HepG2 (cell line): ENCODE results near the gene GJD3. TPM values are rescaled to one million over a fixed set of nuclear protein-coding genes. Genes with fewer than 3 reads are reported as not detected.
A peak's percentile ranks its signal among the peaks of the same experiment; 100 is the strongest.

ENCODE experiments used
- ASH2L ChIP-seq: fragments of 300-600, 200-600 bp; sonication (generic); IDR thresholded peaks from 2 replicates; pipeline ENCODE4 v1.7.0; 2017; ENCODE audit warnings: low read depth, mild to moderate bottlenecking, moderate library complexity, mixed read lengths, low read length; ENCODE audit not compliant: insufficient read length
- EP300 ChIP-seq, 3 experiments: sonication (generic) in 1 of 3; formaldehyde crosslinking in 1 of 3; IDR thresholded peaks; 2 replicates each; pipeline versions ENCODE4 v1.5.1 to v1.6.1; 2011 to 2020; ENCODE audit warnings: low read depth in 2 of 3, low read length in 2 of 3, borderline replicate concordance in 1 of 3, improper control_type of control experiment in 1 of 3, mild to moderate bottlenecking in 1 of 3, missing genetic modification reagents in 1 of 3, moderate library complexity in 1 of 3
- MIER3 ChIP-seq: IDR thresholded peaks from 2 replicates; pipeline ENCODE4 v1.6.1; 2016; ENCODE audit warnings: missing compliant biosample characterization, borderline replicate concordance
- NFE2 ChIP-seq: sonication (generic); formaldehyde crosslinking; IDR thresholded peaks from 2 replicates; pipeline ENCODE4 v1.4.0; 2020; ENCODE audit warnings: missing genetic modification reagents
- NFIB ChIP-seq: sonication (generic); formaldehyde crosslinking; IDR thresholded peaks from 2 replicates; pipeline ENCODE4 v1.9.0; 2021; ENCODE audit warnings: missing genetic modification reagents, mild to moderate bottlenecking, borderline replicate concordance
- RFXANK ChIP-seq: IDR thresholded peaks from 2 replicates; pipeline ENCODE4 v1.6.1; 2016
- RXRA ChIP-seq: sonication (generic); formaldehyde crosslinking; IDR thresholded peaks from 2 replicates; pipeline ENCODE4 v1.5.1; 2020; ENCODE audit warnings: missing genetic modification reagents
- SRSF1 ChIP-seq: fragments of 200-400 bp; formaldehyde crosslinking; optimal IDR thresholded peaks from 2 replicates; pipeline ENCODE3; 2017; ENCODE audit warnings: mild to moderate bottlenecking, low read depth, low read length, moderate library complexity
- ZNF496 ChIP-seq: sonication (generic); formaldehyde crosslinking; IDR thresholded peaks from 2 replicates; pipeline ENCODE4 v1.8.1; 2023; ENCODE audit warnings: mild to moderate bottlenecking, moderate library complexity, missing genetic modification reagents; ENCODE audit not compliant: insufficient replicate concordance
- ZNF547 ChIP-seq: sonication (generic); formaldehyde crosslinking; IDR thresholded peaks from 2 replicates; pipeline ENCODE4 v1.5.1; 2020; ENCODE audit warnings: mild to moderate bottlenecking, missing genetic modification reagents
- ZNF879 ChIP-seq: sonication (generic); formaldehyde crosslinking; IDR thresholded peaks from 2 replicates; pipeline ENCODE4 v1.8.1; 2023; ENCODE audit warnings: missing genetic modification reagents
- polyA plus RNA-seq, 8 experiments: library from polyadenylated mRNA; depleted of rRNA in 3 of 8; stranded (reverse) in 7 of 8; unstranded in 1 of 8; fragments of >200 nt; fragmentation: Illumina TruSeq in 4 of 8; extraction: Trizol in 4 of 8; gene quantifications; 2 replicates each; pipeline versions ENCODE4 v1.2.1 to v1.2.3, GENCODE V29; 2011 to 2016; ENCODE audit warnings: low read depth in 4 of 8, missing spikeins in 1 of 8, mixed read lengths in 1 of 8; ENCODE audit not compliant: insufficient read depth in 1 of 8
- total RNA-seq, 5 experiments: library from RNA; depleted of rRNA; stranded (reverse); fragments of >200 nt; fragmentation: Illumina TruSeq; extraction: Trizol; gene quantifications; 2 replicates each; pipeline ENCODE4 v1.2.3, GENCODE V29; 2016; ENCODE audit warnings: low read depth in 1 of 5
- TF ChIP-seq, protein P1 (sequence below): sonication (generic); formaldehyde crosslinking; IDR thresholded peaks from 2 replicates; pipeline ENCODE4 v1.4.0; 2020; ENCODE audit warnings: missing genetic modification reagents
- TF ChIP-seq, protein P2 (sequence below): sonication (generic); formaldehyde crosslinking; IDR thresholded peaks from 2 replicates; pipeline ENCODE4 v1.8.1; 2022; ENCODE audit warnings: mild to moderate bottlenecking, missing genetic modification reagents
- TF ChIP-seq, protein P3 (sequence below): sonication (generic); formaldehyde crosslinking; IDR thresholded peaks from 2 replicates; pipeline ENCODE4 v1.4.0; 2020; ENCODE audit warnings: missing genetic modification reagents, borderline replicate concordance

Gene GJD3
- total and polyA plus RNA-seq, 2 of the 13 experiments (the other 11 are each of a cell fraction or from before 2014, with no cell fraction given) = not detected

DNA sequence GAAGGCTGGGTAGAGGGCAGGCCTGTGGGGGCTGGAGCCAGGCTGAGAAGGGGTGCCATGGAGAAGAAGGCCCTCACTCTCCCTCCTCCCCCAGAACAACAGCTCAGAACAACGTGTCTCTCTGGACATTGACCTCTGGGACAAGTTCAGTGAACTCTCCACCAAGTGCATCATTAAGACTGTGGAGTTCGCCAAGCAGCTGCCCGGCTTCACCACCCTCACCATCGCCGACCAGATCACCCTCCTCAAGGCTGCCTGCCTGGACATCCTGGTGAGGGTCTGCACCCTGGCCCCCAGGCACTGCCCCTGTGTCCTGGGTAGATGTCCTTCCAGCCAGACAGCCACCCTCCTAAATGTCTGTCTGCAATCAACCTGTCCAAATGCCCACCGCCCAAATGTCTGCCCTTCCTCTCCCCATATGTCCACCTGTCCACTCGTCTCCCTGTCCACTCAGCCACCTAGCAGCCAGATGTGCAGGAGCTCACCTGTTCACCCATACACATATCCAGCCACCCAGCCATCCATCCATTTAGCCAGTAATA lies 12.2 kb downstream of the GJD3 start (continued):
- TF ChIP-seq, protein P1, sequence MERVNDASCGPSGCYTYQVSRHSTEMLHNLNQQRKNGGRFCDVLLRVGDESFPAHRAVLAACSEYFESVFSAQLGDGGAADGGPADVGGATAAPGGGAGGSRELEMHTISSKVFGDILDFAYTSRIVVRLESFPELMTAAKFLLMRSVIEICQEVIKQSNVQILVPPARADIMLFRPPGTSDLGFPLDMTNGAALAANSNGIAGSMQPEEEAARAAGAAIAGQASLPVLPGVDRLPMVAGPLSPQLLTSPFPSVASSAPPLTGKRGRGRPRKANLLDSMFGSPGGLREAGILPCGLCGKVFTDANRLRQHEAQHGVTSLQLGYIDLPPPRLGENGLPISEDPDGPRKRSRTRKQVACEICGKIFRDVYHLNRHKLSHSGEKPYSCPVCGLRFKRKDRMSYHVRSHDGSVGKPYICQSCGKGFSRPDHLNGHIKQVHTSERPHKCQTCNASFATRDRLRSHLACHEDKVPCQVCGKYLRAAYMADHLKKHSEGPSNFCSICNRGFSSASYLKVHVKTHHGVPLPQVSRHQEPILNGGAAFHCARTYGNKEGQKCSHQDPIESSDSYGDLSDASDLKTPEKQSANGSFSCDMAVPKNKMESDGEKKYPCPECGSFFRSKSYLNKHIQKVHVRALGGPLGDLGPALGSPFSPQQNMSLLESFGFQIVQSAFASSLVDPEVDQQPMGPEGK (CRISPR knock-in tag) = peak; percentile 58
- TF ChIP-seq SRSF1 = no peak
- no peak for TF ChIP-seq ZNF547
- peak; percentile 33 for TF ChIP-seq RXRA (CRISPR knock-in tag)
- TF ChIP-seq, protein P2, sequence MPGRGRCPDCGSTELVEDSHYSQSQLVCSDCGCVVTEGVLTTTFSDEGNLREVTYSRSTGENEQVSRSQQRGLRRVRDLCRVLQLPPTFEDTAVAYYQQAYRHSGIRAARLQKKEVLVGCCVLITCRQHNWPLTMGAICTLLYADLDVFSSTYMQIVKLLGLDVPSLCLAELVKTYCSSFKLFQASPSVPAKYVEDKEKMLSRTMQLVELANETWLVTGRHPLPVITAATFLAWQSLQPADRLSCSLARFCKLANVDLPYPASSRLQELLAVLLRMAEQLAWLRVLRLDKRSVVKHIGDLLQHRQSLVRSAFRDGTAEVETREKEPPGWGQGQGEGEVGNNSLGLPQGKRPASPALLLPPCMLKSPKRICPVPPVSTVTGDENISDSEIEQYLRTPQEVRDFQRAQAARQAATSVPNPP = 0 out of 2 replicates have a peak, but pooled peaks have one; percentile 1
- no peak for TF ChIP-seq ZNF496 (CRISPR knock-in tag)
- peak; percentile 6 for TF ChIP-seq ASH2L
- TF ChIP-seq RFXANK = no peak
- no peak for TF ChIP-seq MIER3 (CRISPR knock-in tag)
- no peak for TF ChIP-seq NFIB
- TF ChIP-seq NFE2 (CRISPR knock-in tag) = no peak
- TF ChIP-seq EP300 (IDR thresholded peaks at IDR 0.05; ENCODE audit: low read depth in 2 of 2, low read length in 2 of 2) = no peak
- no peak for TF ChIP-seq EP300 (CRISPR knock-in tag; IDR thresholded peaks at IDR 0.05; ENCODE audit: borderline replicate concordance)
- TF ChIP-seq, protein P3, sequence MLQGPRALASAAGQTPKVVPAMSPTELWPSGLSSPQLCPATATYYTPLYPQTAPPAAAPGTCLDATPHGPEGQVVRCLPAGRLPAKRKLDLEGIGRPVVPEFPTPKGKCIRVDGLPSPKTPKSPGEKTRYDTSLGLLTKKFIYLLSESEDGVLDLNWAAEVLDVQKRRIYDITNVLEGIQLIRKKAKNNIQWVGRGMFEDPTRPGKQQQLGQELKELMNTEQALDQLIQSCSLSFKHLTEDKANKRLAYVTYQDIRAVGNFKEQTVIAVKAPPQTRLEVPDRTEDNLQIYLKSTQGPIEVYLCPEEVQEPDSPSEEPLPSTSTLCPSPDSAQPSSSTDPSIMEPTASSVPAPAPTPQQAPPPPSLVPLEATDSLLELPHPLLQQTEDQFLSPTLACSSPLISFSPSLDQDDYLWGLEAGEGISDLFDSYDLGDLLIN = peak; percentile 24; the same call in 1 of the 2 replicates
- TF ChIP-seq ZNF879 (CRISPR knock-in tag) = no peak
